HCEC 1CT (cell line): ENCODE results near the gene OGFRL1.

Experiments
- DNase-seq: peaks from one replicate; pipeline ENCODE4 v3.0.0-alpha.2; 2017

OGFRL1 gene

GRCh38 chr6:71336901-71337300 lies 48.3 kb downstream of the OGFRL1 start:
- DNase-seq, result no peak

DNA sequence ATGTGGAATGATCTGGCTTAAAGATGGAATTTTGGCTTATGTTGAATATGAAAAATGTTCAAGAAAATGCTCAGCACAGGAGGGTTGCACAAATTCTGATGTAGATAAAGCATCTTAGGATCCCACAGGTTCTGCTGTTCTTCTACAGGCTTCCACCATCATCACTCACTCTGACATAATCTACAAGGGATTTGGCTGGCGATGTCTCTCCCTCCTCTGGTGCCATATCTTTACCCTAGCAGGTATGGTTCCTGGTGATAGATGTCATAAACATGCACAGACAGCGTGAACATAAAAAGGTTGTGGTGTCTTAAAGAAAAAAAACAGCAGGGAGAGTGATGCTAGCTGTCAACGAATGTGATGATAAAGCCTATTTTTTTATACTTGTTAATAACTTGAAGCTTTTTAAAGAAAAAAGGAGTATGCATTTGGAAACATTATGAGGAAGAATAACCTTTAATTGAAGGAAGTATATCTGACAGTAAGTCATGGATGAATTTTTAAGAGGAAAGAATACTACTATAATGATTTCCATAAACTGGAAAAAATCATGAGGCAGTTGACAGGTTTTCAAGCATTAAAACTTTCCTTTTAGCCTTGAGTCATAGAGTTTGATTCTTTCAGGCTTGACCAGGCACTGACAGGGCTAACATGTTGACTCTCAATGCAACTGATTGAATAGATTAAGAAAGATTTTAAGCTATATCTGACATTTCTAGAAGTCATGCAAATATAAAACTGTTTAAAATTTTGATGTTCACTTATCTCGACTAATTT lies 50.1 kb downstream of the OGFRL1 start:
- no peak for DNase-seq

GRCh38 chr6:71342772-71343171 lies 54.2 kb downstream of the OGFRL1 start:
- no peak for DNase-seq

GRCh38 chr6:71345476-71346333 lies 57.1 kb downstream of the OGFRL1 start:
- no peak for DNase-seq

DNA sequence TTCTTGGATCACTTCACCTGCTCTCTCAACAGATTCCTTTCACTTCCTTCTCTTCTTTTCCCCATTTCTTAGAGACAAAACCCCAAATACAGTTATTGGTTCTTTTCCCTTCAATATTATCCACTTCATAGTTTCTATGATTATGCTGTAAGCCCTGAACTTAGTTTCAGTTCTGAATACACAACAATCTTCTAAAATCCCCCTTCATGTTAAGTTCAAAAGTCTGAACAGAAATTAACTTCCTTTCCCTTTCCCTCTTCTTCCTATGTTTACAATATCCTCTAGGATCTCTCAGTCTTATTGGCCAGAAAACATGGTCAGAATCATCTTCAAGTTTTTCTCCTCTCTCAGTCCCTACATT lies 57.7 kb downstream of the OGFRL1 start:
- DNase-seq, result no peak

DNA sequence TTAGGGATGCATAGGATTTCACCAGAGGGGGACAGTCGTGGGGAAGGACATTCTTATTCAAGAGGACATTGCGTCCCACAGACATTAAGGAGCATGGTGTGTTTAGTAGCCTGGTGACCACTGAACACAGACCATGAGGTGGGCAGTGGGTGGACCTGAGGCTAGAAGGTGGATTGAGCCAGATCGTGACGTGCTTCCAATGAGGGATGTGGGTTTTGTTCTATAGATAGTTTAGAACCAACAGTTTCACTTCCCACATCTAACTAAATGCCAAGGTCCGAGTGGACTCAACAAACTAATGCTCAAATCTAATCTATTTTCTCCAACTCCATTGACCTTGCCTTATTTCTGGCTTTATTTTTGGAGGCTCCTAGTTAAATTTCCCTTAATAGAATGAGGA lies 58.5 kb downstream of the OGFRL1 start:
- DNase-seq, result no peak

DNA sequence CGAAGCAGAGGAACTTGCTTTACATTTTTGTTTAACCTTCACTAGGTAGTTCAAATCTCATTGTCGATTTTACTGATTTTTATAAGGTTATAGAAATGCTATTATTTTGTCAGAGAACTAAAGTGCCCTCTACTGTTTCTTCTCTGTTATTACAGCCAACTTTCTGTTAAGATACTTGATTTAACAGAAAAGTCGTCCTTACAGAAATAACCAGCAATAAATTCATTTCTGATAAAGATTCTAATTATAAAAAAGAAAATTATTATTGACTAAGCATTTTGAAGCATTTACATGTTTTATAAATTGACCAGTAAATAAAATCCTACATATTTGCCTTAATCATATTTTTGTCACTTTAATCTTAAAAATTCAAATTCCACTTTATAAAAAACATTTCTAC lies 60.8 kb downstream of the OGFRL1 start:
- peak; percentile 59 for DNase-seq

GRCh38 chr6:71349976-71350615 lies 61.5 kb downstream of the OGFRL1 start:
- DNase-seq, result peak; percentile 91

DNA sequence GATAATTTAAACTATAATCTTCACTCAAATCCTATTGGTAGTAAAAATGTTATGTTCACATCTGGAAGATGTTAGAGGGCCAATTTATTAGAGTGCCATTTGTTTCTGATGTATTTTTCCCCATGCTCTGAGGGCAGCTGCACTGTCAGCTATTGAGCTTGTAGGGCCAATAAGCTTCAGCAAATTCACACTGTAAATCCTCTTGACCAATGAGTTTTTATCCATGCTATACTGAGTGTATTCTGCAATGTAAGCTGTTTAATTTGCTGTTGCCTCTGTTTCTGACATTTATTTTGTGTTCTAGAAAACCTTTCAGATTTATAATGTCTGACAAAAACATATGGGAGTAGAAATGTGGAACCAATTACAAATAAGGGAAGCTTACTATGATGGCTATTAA lies 62.6 kb downstream of the OGFRL1 start:
- DNase-seq, result no peak
